H9 (cell line): ENCODE data around the gene GGT5. TPM values are rescaled to one million over a fixed set of nuclear protein-coding genes. Genes with fewer than 3 reads are reported as not detected.

Experiments
- DNase-seq: peaks from one replicate; pipeline ENCODE4 v3.0.0-alpha.2; 2017
- H2AFZ ChIP-seq: one replicate; pipeline ENCODE4 v1.6.1; 2013; ENCODE audit warnings: mild to moderate bottlenecking, low read length, control low read depth, moderate library complexity
- H2AK5ac ChIP-seq: 2 replicates; pipeline ENCODE4 v1.6.1; 2013; ENCODE audit warnings: low read length, control low read depth, mixed read lengths; ENCODE audit not compliant: insufficient read length
- H2BK120ac ChIP-seq: one replicate; pipeline ENCODE4 v1.6.1; 2013; ENCODE audit warnings: low read depth, mild to moderate bottlenecking, low read length, control low read depth, inconsistent platforms; ENCODE audit not compliant: poor library complexity, severe bottlenecking
- H2BK12ac ChIP-seq: 2 replicates; pipeline ENCODE4 v1.6.1; 2013; ENCODE audit warnings: low read length, control low read depth, mixed read lengths, low read depth; ENCODE audit not compliant: insufficient read length
- H2BK15ac ChIP-seq: 2 replicates; pipeline ENCODE4 v1.6.1; 2013; ENCODE audit warnings: low read depth, low read length, control low read depth
- H2BK20ac ChIP-seq: one replicate; pipeline ENCODE4 v1.6.1; 2013; ENCODE audit warnings: low read depth, mild to moderate bottlenecking, low read length, control low read depth, inconsistent platforms; ENCODE audit not compliant: poor library complexity, severe bottlenecking
- H2BK5ac ChIP-seq: 2 replicates; pipeline ENCODE4 v1.6.1; 2013; ENCODE audit warnings: low read length, control low read depth, mixed read lengths; ENCODE audit not compliant: insufficient read length
- H3K14ac ChIP-seq: 2 replicates; pipeline ENCODE4 v1.6.1; 2013; ENCODE audit warnings: low read length, control low read depth; ENCODE audit not compliant: insufficient read depth
- H3K18ac ChIP-seq: 2 replicates; pipeline ENCODE4 v1.6.1; 2013; ENCODE audit warnings: low read depth, mild to moderate bottlenecking, mixed read lengths, low read length, control low read depth; ENCODE audit not compliant: insufficient read length
- H3K23ac ChIP-seq: 2 replicates; pipeline ENCODE4 v1.6.1; 2013; ENCODE audit warnings: low read length, control low read depth, mixed read lengths, low read depth; ENCODE audit not compliant: insufficient read length
- H3K23me2 ChIP-seq: 2 replicates; pipeline ENCODE4 v1.6.1; 2013; ENCODE audit warnings: low read depth, mild to moderate bottlenecking, mixed read lengths, low read length, control low read depth; ENCODE audit not compliant: insufficient read length, poor library complexity, severe bottlenecking
- H3K27ac ChIP-seq: 2 replicates; pipeline ENCODE4 v1.5.1; 2013; ENCODE audit warnings: low read length, control low read depth, mixed read lengths, low read depth; ENCODE audit not compliant: insufficient read length
- H3K27me3 ChIP-seq: 2 replicates; pipeline ENCODE4 v1.6.1; 2013; ENCODE audit warnings: low read length, control low read depth, inconsistent platforms; ENCODE audit not compliant: insufficient read depth
- H3K4ac ChIP-seq: 2 replicates; pipeline ENCODE4 v1.6.1; 2013; ENCODE audit warnings: low read depth, mild to moderate bottlenecking, control low read depth, inconsistent platforms, low read length, moderate library complexity
- H3K4me1 ChIP-seq: 2 replicates; pipeline ENCODE4 v1.6.1; 2013; ENCODE audit warnings: low read length, control low read depth, inconsistent platforms; ENCODE audit not compliant: insufficient read depth
- H3K4me2 ChIP-seq: 2 replicates; pipeline ENCODE4 v1.6.1; 2013; ENCODE audit warnings: low read length, control low read depth, mixed read lengths; ENCODE audit not compliant: insufficient read length, insufficient read depth
- H3K56ac ChIP-seq: 2 replicates; pipeline ENCODE4 v1.6.1; 2013; ENCODE audit warnings: low read depth, mild to moderate bottlenecking, mixed read lengths, low read length, control low read depth; ENCODE audit not compliant: insufficient read length
- H3K79me1 ChIP-seq: 2 replicates; pipeline ENCODE4 v1.6.1; 2013; ENCODE audit warnings: low read depth, mild to moderate bottlenecking, moderate library complexity, low read length, control low read depth, inconsistent platforms; ENCODE audit not compliant: insufficient read depth, poor library complexity, severe bottlenecking
- H3K79me2 ChIP-seq: 2 replicates; pipeline ENCODE4 v1.6.1; 2013; ENCODE audit warnings: low read length, control low read depth, inconsistent platforms; ENCODE audit not compliant: insufficient read depth
- H3K9ac ChIP-seq: 2 replicates; pipeline ENCODE4 v1.6.1; 2013; ENCODE audit warnings: low read length, control low read depth, mixed read lengths; ENCODE audit not compliant: insufficient read length; ENCODE audit errors: extremely low read depth
- H3K9me3 ChIP-seq: one replicate; pipeline ENCODE4 v1.6.1; 2013; ENCODE audit warnings: low read depth, low read length, inconsistent platforms; ENCODE audit not compliant: control insufficient read depth
- H3T11ph ChIP-seq: one replicate; pipeline ENCODE4 v1.6.1; 2013; ENCODE audit warnings: mild to moderate bottlenecking, low read length, control low read depth, inconsistent platforms
- H4K20me1 ChIP-seq: one replicate; pipeline ENCODE4 v1.6.1; 2013; ENCODE audit not compliant: control insufficient read depth, insufficient read length, insufficient read depth
- H4K5ac ChIP-seq: 2 replicates; pipeline ENCODE4 v1.6.1; 2013; ENCODE audit warnings: low read depth, mild to moderate bottlenecking, mixed read lengths, low read length, control low read depth; ENCODE audit not compliant: insufficient read length
- H4K8ac ChIP-seq: replicated peaks from 2 replicates; pipeline ENCODE4 v1.6.1; 2013; ENCODE audit warnings: low read length, control low read depth, mixed read lengths, low read depth; ENCODE audit not compliant: insufficient read length
- H4K91ac ChIP-seq: 2 replicates; pipeline ENCODE4 v1.6.1; 2013; ENCODE audit warnings: low read depth, mild to moderate bottlenecking, moderate library complexity, mixed read lengths, low read length, control low read depth; ENCODE audit not compliant: insufficient read length
- H3K27ac Mint-ChIP-seq, 3 experiments: 2 replicates in 2 of 3; 3 replicates in 1 of 3; pipeline ENCODE4 v1.8.0; 2020 to 2021; ENCODE audit warnings: mixed read lengths in 3 of 3, mild to moderate bottlenecking in 1 of 3, moderate library complexity in 1 of 3
- H3K27me3 Mint-ChIP-seq: 2 replicates; pipeline ENCODE4 v1.8.0; 2021; ENCODE audit warnings: low read depth, mild to moderate bottlenecking, moderate library complexity, mixed read lengths
- H3K36me3 Mint-ChIP-seq, 3 experiments: 2 replicates in 2 of 3; 3 replicates in 1 of 3; pipeline ENCODE4 v1.8.0; 2020 to 2021; ENCODE audit warnings: low read depth in 3 of 3, mixed read lengths in 3 of 3; ENCODE audit not compliant: insufficient read depth in 1 of 3
- H3K4me1 Mint-ChIP-seq, 2 experiments: 2 replicates each; pipeline ENCODE4 v1.8.0; 2020; ENCODE audit warnings: mixed read lengths in 2 of 2
- H3K4me3 Mint-ChIP-seq, 2 experiments: 2 replicates in 1 of 2; 3 replicates in 1 of 2; pipeline ENCODE4 v1.8.0; 2020 to 2021; ENCODE audit warnings: mild to moderate bottlenecking in 2 of 2, mixed read lengths in 2 of 2, moderate library complexity in 1 of 2
- H3K9me3 Mint-ChIP-seq, 2 experiments: 2 replicates in 1 of 2; 3 replicates in 1 of 2; pipeline ENCODE4 v1.8.0; 2020; ENCODE audit warnings: mild to moderate bottlenecking in 2 of 2, mixed read lengths in 2 of 2, moderate library complexity in 1 of 2
- WGBS: extraction: QIAGEN DNeasy Blood & Tissue Kit; methylation state at CpG from one replicate; pipeline ENCODE4 v1.1.7; 2013; ENCODE audit warnings: missing lambda C conversion rate, low lambda C conversion rate, mixed read lengths; ENCODE audit not compliant: insufficient read length; ENCODE audit errors: extremely low coverage; 5-methylcytosine and 5-hydroxymethylcytosine counted together
- total RNA-seq: library from RNA; stranded (reverse); gene quantifications from 2 replicates; pipeline ENCODE4 v1.2.1, GENCODE V29; 2021
- TF ChIP-seq, protein P1 (sequence below): fragments of 200-600 bp; sonication (generic); conservative IDR thresholded peaks from 3 replicates; pipeline ENCODE4 v1.8.0; 2021; ENCODE audit warnings: antibody characterized with exemption, mild to moderate bottlenecking

GGT5 gene
- total RNA-seq, 1 experiment from 2014 or later = 0.20 TPM

DNA sequence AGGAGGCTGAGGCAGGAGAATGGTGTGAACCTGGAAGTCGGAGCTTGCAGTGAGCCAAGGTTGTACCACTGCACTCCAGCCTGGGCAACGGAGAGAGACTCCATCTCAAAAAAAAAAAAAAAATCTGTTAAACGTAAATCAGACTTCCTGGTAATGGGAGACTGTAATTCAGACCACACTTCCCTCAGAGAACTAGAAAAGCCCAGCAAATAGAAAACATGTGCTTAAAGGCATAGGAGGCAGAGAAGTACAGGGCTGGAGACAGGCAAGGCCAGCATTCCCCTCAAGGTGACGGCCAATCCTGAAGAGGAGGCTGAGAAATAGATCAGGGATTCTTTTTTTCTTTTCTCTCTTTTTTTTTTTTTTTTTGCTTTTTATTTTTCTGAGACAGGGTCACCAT is 8.2 kb downstream of the GGT5 start:
- Mint-ChIP-seq H3K4me1 (no peaks in the 10 kb centered on the region), H3K27ac (no peak overlapping the region), H3K4me3 (no peak overlapping the region), H3K27me3 (no peaks in the 10 kb centered on the region), H3K36me3 (no peaks in the 10 kb centered on the region), H3K9me3 (no peaks in the 10 kb centered on the region)
- Histone ChIP-seq H3K27ac (no peak overlapping the region), H2AFZ (no peak overlapping the region), H3T11ph (no peak overlapping the region), H3K4me1 (no peaks in the 10 kb centered on the region), H3K18ac (no peak overlapping the region), H3K23me2 (no peaks in the 10 kb centered on the region), H2BK12ac (no peak overlapping the region), H2BK15ac (no peak overlapping the region), H4K91ac (no peak overlapping the region), H3K79me2 (no peaks in the 10 kb centered on the region), H3K27me3 (no peaks in the 10 kb centered on the region), H3K4ac (no peak overlapping the region), H2BK120ac (no peak overlapping the region), H3K9ac (no peak overlapping the region), H2BK20ac (no peak overlapping the region), H2BK5ac (no peak overlapping the region), H4K20me1 (no peaks in the 10 kb centered on the region), H3K56ac (no peak overlapping the region), H3K23ac (no peak overlapping the region), H3K9me3 (no peaks in the 10 kb centered on the region), H2AK5ac (no peak overlapping the region), H3K79me1 (no peaks in the 10 kb centered on the region), H3K4me2 (no peak overlapping the region), H3K14ac (no peak overlapping the region), H4K5ac (no peak overlapping the region), H4K8ac (no peak overlapping the region)
- TF ChIP-seq, protein P1, sequence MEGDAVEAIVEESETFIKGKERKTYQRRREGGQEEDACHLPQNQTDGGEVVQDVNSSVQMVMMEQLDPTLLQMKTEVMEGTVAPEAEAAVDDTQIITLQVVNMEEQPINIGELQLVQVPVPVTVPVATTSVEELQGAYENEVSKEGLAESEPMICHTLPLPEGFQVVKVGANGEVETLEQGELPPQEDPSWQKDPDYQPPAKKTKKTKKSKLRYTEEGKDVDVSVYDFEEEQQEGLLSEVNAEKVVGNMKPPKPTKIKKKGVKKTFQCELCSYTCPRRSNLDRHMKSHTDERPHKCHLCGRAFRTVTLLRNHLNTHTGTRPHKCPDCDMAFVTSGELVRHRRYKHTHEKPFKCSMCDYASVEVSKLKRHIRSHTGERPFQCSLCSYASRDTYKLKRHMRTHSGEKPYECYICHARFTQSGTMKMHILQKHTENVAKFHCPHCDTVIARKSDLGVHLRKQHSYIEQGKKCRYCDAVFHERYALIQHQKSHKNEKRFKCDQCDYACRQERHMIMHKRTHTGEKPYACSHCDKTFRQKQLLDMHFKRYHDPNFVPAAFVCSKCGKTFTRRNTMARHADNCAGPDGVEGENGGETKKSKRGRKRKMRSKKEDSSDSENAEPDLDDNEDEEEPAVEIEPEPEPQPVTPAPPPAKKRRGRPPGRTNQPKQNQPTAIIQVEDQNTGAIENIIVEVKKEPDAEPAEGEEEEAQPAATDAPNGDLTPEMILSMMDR = no peak
- DNase-seq = no peak
- WGBS = no CpG with 5 or more reads among the region's 4 CpGs
